Liver (tissue), 9 donors: ENCODE measurements around the gene HMX1. TPM values are rescaled to one million over a fixed set of nuclear protein-coding genes. Genes with fewer than 3 reads are reported as not detected.

Source experiments
- DNase-seq: peaks from one replicate; pipeline ENCODE4 v3.0.0-alpha.2; 2017; ENCODE audit warnings: low spot score
- H3K27ac ChIP-seq, 2 donors: one replicate each; pipeline ENCODE4 v1.7.0; 2013; ENCODE audit warnings: inconsistent platforms in 2 of 2, low read length in 2 of 2, control low read depth in 1 of 2, low read depth in 1 of 2, mild to moderate bottlenecking in 1 of 2
- H3K27me3 ChIP-seq, 4 donors: one replicate each; pipeline versions ENCODE4 v1.6.1 to v1.7.0; 2013; ENCODE audit warnings: low read length in 3 of 4, inconsistent platforms in 1 of 4, mild to moderate bottlenecking in 1 of 4, moderate library complexity in 1 of 4; ENCODE audit not compliant: control insufficient read depth in 4 of 4, insufficient read depth in 4 of 4
- H3K36me3 ChIP-seq, 4 donors: one replicate each; pipeline versions ENCODE4 v1.6.1 to v1.7.0; 2013; ENCODE audit warnings: low read length in 3 of 4, mild to moderate bottlenecking in 3 of 4, low read depth in 1 of 4, moderate library complexity in 1 of 4; ENCODE audit not compliant: control insufficient read depth in 4 of 4, insufficient read depth in 3 of 4
- H3K4me1 ChIP-seq, 4 donors: one replicate each; pipeline versions ENCODE4 v1.6.1 to v1.7.0; 2013; ENCODE audit warnings: low read length in 3 of 4, mild to moderate bottlenecking in 3 of 4, moderate library complexity in 1 of 4; ENCODE audit not compliant: control insufficient read depth in 4 of 4, insufficient read depth in 4 of 4
- H3K4me3 ChIP-seq, 3 donors: one replicate each; pipeline versions ENCODE4 v1.6.1 to v1.7.0; 2013; ENCODE audit warnings: low read length in 3 of 3, control low read depth in 1 of 3, low read depth in 1 of 3, mild to moderate bottlenecking in 1 of 3
- H3K9ac ChIP-seq, 2 donors: one replicate each; pipeline ENCODE4 v1.7.0; 2013; ENCODE audit warnings: low read length in 2 of 2, mild to moderate bottlenecking in 2 of 2, moderate library complexity in 2 of 2, control low read depth in 1 of 2, low read depth in 1 of 2
- H3K9me3 ChIP-seq, 4 donors: one replicate each; pipeline versions ENCODE4 v1.6.1 to v1.7.0; 2013; ENCODE audit warnings: low read length in 3 of 4; ENCODE audit not compliant: control insufficient read depth in 4 of 4
- CTCF ChIP-seq: fragments of 150-350 bp; IDR thresholded peaks from 2 replicates; pipeline ENCODE4 v1.5.1; 2017; ENCODE audit warnings: improper control_type of control experiment, low read depth, low read length; ENCODE audit not compliant: missing input control
- EGR1 ChIP-seq, 2 donors: IDR thresholded peaks; 2 replicates each; pipeline ENCODE4 v1.6.1; 2016 to 2018; ENCODE audit warnings: antibody characterized with exemption in 2 of 2, low read depth in 2 of 2
- FOXA1 ChIP-seq: IDR thresholded peaks from 2 replicates; pipeline ENCODE4 v1.6.1; 2016; ENCODE audit warnings: antibody characterized with exemption
- FOXA2 ChIP-seq: IDR thresholded peaks from 2 replicates; pipeline ENCODE4 v1.6.1; 2016; ENCODE audit warnings: antibody characterized with exemption
- HNF4A ChIP-seq, 2 donors: conservative IDR thresholded peaks; 2 replicates each; pipeline ENCODE4 v1.6.1; 2016; ENCODE audit warnings: antibody characterized with exemption in 2 of 2, mild to moderate bottlenecking in 2 of 2
- HNF4G ChIP-seq: IDR thresholded peaks from 2 replicates; pipeline ENCODE4 v1.6.1; 2016; ENCODE audit warnings: antibody characterized with exemption
- JUND ChIP-seq, 2 donors: IDR thresholded peaks; 2 replicates each; pipeline ENCODE4 v1.6.1; 2016; ENCODE audit warnings: antibody characterized with exemption in 2 of 2
- NR2F2 ChIP-seq: IDR thresholded peaks from 2 replicates; pipeline ENCODE4 v1.6.1; 2016; ENCODE audit warnings: antibody characterized with exemption
- REST ChIP-seq: IDR thresholded peaks from 2 replicates; pipeline ENCODE4 v1.6.1; 2016; ENCODE audit warnings: antibody characterized with exemption, mild to moderate bottlenecking
- RXRA ChIP-seq, 2 donors: IDR thresholded peaks; 2 replicates each; pipeline ENCODE4 v1.6.1; 2017 to 2018; ENCODE audit warnings: antibody characterized with exemption in 2 of 2, mild to moderate bottlenecking in 1 of 2
- SP1 ChIP-seq: IDR thresholded peaks from 2 replicates; pipeline ENCODE4 v1.6.1; 2018; ENCODE audit warnings: antibody characterized with exemption, mild to moderate bottlenecking
- TAF1 ChIP-seq: conservative IDR thresholded peaks from 2 replicates; pipeline ENCODE4 v1.6.1; 2016; ENCODE audit warnings: antibody characterized with exemption, mild to moderate bottlenecking
- YY1 ChIP-seq: IDR thresholded peaks from 2 replicates; pipeline ENCODE4 v1.6.1; 2016; ENCODE audit warnings: antibody characterized with exemption, mild to moderate bottlenecking
- WGBS: extraction: QIAGEN DNeasy Blood & Tissue Kit; methylation state at CpG from one replicate; pipeline ENCODE4 v1.1.7; 2013; 5-methylcytosine and 5-hydroxymethylcytosine counted together
- polyA plus RNA-seq, 2 donors: library from polyadenylated mRNA; stranded (reverse) in 1 of 2; unstranded in 1 of 2; fragments of 200-250 nt in 1 of 2; fragments of >200 nt in 1 of 2; fragmentation: Nextera tagmentation in 1 of 2; extraction: Ambion mirVana in 1 of 2; gene quantifications; one replicate each; pipeline versions ENCODE4 v1.2.1 to v1.2.3, GENCODE V29; 2013 to 2015
- total RNA-seq, 2 donors: library from RNA; depleted of rRNA; stranded (reverse); fragments of >200 nt; gene quantifications; one replicate each; pipeline ENCODE4 v1.2.3, GENCODE V29; 2014
- TF ChIP-seq, protein P1 (sequence below): IDR thresholded peaks from 2 replicates; pipeline ENCODE4 v1.6.1; 2016; ENCODE audit warnings: antibody characterized with exemption
- donor health status: healthy.
- donor health status: healthy.
- donor health status: healthy.
- donor health status: healthy.
- donor health status: healthy.

Gene HMX1
- total RNA-seq (not detected), polyA plus RNA-seq (not detected)

DNA sequence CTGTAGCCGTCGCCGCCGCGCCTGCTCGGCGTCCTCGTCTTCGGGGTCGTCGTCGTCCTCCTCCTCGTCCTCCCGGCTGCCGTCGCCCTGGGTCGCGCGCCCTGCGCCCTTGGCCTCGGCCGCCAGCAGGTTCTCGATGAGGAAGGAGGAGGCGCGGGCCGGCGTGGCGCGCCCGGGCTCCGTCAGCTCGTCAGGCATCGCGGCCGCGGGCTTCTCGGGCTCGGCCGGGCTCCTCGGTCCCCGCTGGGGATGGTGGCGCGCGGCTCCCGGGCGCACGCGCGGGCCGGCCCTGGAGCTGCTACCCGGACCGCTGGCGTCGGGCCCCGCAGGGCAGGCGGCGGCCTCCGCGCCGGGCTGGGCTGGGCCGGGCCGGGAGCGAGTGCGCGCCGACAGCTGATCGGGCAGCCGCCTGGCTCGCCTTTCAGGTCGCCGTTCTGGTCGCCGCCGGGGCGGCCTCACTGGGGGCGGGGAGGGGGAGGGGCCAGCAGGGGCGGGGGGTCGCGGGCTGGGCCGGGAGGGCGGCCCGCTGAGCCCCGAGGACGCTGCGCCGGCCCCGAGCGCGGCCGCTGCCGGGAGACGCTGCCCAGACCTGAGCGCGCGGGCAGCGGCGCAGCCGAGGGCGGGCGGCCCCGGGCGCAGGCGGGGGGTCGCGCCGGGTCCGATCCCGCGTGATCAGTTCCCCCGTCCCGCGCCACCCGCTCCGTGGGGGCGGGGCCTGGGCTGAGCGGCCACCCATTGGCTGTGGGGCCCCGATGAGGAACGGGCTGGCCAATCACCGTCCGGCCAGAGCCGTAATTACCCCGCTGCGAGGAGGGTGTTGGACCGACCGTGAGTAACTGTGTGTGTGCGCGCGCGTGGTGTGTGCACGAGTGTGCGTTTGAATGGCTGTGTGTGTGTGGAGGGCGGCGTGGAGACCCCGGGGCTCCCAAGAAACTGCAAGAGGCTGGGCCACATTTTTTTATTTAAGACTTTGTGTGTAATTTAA lies at the start of gene HMX1:
Gene HMX1, minus strand, starts transcription at position 423 of the 985 bp plus-strand sequence. Its CDS starts 225 bp downstream, at position 198.
- no peak within 1 kb of the TSS for H3K9ac ChIP-seq
- peak within 1 kb of the TSS in 1 of 3 donors; percentile 30 for H3K4me3 ChIP-seq
- no peak within 1 kb of the TSS for H3K27ac ChIP-seq
- 2% methylated on average over 134 of the region's 134 CpGs for WGBS
- no peaks in the 10 kb centered on the region for H3K9me3 ChIP-seq
- H3K4me1 ChIP-seq, result peaks cover 4 to 17% (median 7%) of the 10 kb centered on the region in 4 donors
- H3K27me3 ChIP-seq, result peaks cover 2 to 38% (median 21%) of the 10 kb centered on the region in 4 donors
- no peak for TF ChIP-seq JUND (IDR thresholded peaks at IDR 0.05)
- no peak for TF ChIP-seq RXRA (IDR thresholded peaks at IDR 0.05)
- no peak for TF ChIP-seq NR2F2
- no peak for TF ChIP-seq FOXA1
- no peak for TF ChIP-seq HNF4G
- TF ChIP-seq HNF4A (conservative IDR thresholded peaks at IDR 0.05), result no peak
- no peak for TF ChIP-seq FOXA2
- TF ChIP-seq YY1, result no peak
- TF ChIP-seq CTCF, result no peak
- TF ChIP-seq EGR1 (IDR thresholded peaks at IDR 0.05; ENCODE audit: low read depth in 2 of 2), result no peak
- TF ChIP-seq SP1, result no peak
- TF ChIP-seq, protein P1, sequence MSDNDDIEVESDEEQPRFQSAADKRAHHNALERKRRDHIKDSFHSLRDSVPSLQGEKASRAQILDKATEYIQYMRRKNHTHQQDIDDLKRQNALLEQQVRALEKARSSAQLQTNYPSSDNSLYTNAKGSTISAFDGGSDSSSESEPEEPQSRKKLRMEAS, result no peak
- TF ChIP-seq REST, result no peak
- no peak for DNase-seq
- no peaks in the 10 kb centered on the region for H3K36me3 ChIP-seq

GRCh38 chr4:8920969-8921368 lies 49.3 kb upstream of the HMX1 start:
- H3K4me3 ChIP-seq, result no peak overlapping the region
- peaks cover 0 to 3% (median 1%) of the 10 kb centered on the region in 4 donors for H3K9me3 ChIP-seq
- WGBS, result 80% methylated on average over 10 of the region's 10 CpGs
- H3K36me3 ChIP-seq, result no peaks in the 10 kb centered on the region
- H3K27me3 ChIP-seq, result peaks cover 0 to 3% (median 1%) of the 10 kb centered on the region in 4 donors
- TF ChIP-seq EGR1 (IDR thresholded peaks at IDR 0.05; ENCODE audit: low read depth in 2 of 2), result no peak
- TF ChIP-seq HNF4A (conservative IDR thresholded peaks at IDR 0.05), result no peak
- no peak for TF ChIP-seq FOXA1
- no peak for TF ChIP-seq YY1
- no peak for TF ChIP-seq TAF1
- TF ChIP-seq FOXA2, result no peak
- no peak for TF ChIP-seq CTCF
- no peak for TF ChIP-seq HNF4G
- no peak for TF ChIP-seq SP1
- TF ChIP-seq REST, result no peak
- no peak for TF ChIP-seq RXRA (IDR thresholded peaks at IDR 0.05)
- DNase-seq, result peak; percentile 5
- no peak overlapping the region for H3K9ac ChIP-seq
- no peak overlapping the region for H3K27ac ChIP-seq
- H3K4me1 ChIP-seq, result no peaks in the 10 kb centered on the region
